Cardiac atrium fibroblast (primary cell): ENCODE results near the gene RPL38. TPM values are rescaled to one million over a fixed set of nuclear protein-coding genes. Genes with fewer than 3 reads are reported as not detected.

Source experiments
- total RNA-seq: library from RNA; depleted of rRNA; stranded (reverse); fragments of >200 nt; gene quantifications from 2 replicates; pipeline ENCODE4 v1.2.3, GENCODE V29; 2015

The RPL38 gene
- total RNA-seq, result 447 and 485 TPM in 2 replicates

DNA sequence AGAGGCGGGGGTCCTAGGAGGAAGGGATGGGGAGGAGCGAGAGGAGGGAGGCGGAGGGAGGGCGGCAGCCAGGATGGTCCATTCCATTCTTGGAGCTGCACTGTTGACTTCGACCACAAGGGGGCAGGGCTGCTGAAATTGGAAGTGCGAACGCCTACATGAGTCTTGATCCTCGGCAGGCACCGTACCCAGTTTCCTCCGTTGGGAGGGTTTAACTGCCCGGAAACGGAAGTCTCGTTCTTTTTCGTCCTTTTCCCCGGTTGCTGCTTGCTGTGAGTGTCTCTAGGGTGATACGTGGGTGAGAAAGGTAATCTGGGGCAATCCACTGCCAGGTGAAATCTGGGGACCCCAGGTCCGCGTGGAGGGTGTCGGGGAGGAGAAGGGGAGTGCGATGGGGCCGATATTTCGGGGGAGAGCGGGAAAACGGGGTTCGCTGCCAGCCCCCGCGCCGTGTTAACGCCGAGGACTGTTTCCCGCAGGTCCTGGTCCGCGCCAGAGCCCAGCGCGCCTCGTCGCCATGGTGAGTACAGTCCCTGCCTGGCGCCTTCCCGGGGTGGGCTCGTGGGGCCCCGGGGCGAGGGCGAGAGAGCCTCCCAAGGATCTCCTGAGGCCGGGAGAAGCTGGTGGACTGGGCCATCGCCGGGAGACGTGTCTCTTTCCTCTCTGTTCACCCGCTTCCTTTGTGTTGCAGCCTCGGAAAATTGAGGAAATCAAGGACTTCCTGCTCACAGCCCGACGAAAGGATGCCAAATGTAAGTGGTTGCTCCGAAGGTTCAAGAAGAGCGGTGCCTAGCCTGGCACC, at the start of gene RPL38:
Gene RPL38 (plus strand): TSS at position 240 of the 802 bp plus-strand sequence. CDS start 278 bp downstream, at position 518.

GRCh38 chr17:74212913-74213791, 9.7 kb downstream of the RPL38 start, which contains the start of gene TTYH2:
TSS of gene TTYH2 (plus strand) at chr17:74213571. CDS start at chr17:74213588, 17 bp downstream.

Other genes with a start within 250 kb of the RPL38 start
- 6.0 and 11.9 TPM in 2 replicates for gene TTYH2, start 9.9 kb downstream of the RPL38 start, total RNA-seq
- not detected in 2 replicates for gene DNAI2, start 70.6 kb downstream of the RPL38 start, total RNA-seq
- 0.97 TPM in 1 of 2 replicates, not detected in the other for gene KIF19, start 122.5 kb downstream of the RPL38 start, total RNA-seq
- gene BTBD17, start 158.2 kb downstream of the RPL38 start, total RNA-seq, result not detected in 2 replicates
- gene GPR142, start 163.8 kb downstream of the RPL38 start, total RNA-seq, result not detected in 2 replicates
- 13.9 and 32.4 TPM in 2 replicates for gene GPRC5C, start 228.4 kb downstream of the RPL38 start, total RNA-seq